HL-60 (cell line): ENCODE measurements around the gene SMG7.

Experiments used
- DNase-seq, 2 experiments: peaks; one replicate each; pipeline ENCODE4 v3.0.0-alpha.2; 2010 to 2020; ENCODE audit warnings: low read depth in 1 of 2, low spot score in 1 of 2
- H3K27ac ChIP-seq: fragments of 250-450 bp; sonication (Bioruptor Pico); replicated peaks from 2 replicates; pipeline ENCODE4 v1.5.1; 2020; ENCODE audit warnings: mild to moderate bottlenecking, moderate library complexity
- H3K27me3 ChIP-seq: fragments of 250-450 bp; sonication (Bioruptor Pico); 2 replicates; pipeline ENCODE4 v1.5.1; 2021; ENCODE audit warnings: mild to moderate bottlenecking, moderate library complexity; ENCODE audit not compliant: insufficient read depth, poor library complexity, severe bottlenecking
- H3K4me3 ChIP-seq: replicated peaks from 2 replicates; pipeline ENCODE4 v1.5.1; 2011; ENCODE audit warnings: mild to moderate bottlenecking, control low read depth, low read length; ENCODE audit not compliant: insufficient read depth
- GABPA ChIP-seq: IDR thresholded peaks from 2 replicates; pipeline ENCODE4 v1.6.1; 2012; ENCODE audit warnings: low read depth
- POLR2AphosphoS5 ChIP-seq: IDR thresholded peaks from 2 replicates; pipeline ENCODE4 v1.6.1; 2012; ENCODE audit warnings: low read depth
- SPI1 ChIP-seq: IDR thresholded peaks from 2 replicates; pipeline ENCODE4 v1.6.1; 2012; ENCODE audit warnings: low read depth, mild to moderate bottlenecking, borderline replicate concordance
- TF ChIP-seq, protein P1 (sequence below): IDR thresholded peaks from 2 replicates; pipeline ENCODE4 v1.6.1; 2012; ENCODE audit warnings: low read depth; ENCODE audit not compliant: insufficient replicate concordance
- TF ChIP-seq, protein P2 (sequence below): IDR thresholded peaks from one replicate; pipeline ENCODE4 v1.5.1; 2011; ENCODE audit warnings: low read length, control low read depth, inconsistent platforms; ENCODE audit not compliant: insufficient read depth

The SMG7 gene

DNA sequence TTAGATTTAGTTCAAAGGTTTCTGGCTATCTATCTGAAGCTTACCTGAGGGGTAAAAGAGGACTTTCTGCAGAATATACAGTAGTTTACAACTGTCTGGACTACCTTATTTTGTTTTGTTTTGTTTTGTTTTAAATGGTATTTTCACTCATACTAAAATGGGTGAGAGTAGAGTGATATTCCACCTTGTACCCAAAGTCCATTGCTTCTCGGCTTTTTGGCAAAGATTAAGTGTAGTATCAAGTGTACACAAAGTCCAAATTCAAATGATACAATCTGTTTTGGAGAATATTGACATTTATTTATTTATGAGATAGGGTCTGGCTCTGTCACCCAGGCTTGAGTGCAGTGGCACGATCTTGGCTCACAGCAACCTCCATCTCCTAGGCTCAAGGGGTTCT lies 11.7 kb upstream of the SMG7 start:
- Histone ChIP-seq H3K4me3 (no peak overlapping the region), H3K27ac (no peak overlapping the region), H3K27me3 (no peaks in the 10 kb centered on the region)
- TF ChIP-seq POLR2AphosphoS5, result no peak
- TF ChIP-seq, protein P1, sequence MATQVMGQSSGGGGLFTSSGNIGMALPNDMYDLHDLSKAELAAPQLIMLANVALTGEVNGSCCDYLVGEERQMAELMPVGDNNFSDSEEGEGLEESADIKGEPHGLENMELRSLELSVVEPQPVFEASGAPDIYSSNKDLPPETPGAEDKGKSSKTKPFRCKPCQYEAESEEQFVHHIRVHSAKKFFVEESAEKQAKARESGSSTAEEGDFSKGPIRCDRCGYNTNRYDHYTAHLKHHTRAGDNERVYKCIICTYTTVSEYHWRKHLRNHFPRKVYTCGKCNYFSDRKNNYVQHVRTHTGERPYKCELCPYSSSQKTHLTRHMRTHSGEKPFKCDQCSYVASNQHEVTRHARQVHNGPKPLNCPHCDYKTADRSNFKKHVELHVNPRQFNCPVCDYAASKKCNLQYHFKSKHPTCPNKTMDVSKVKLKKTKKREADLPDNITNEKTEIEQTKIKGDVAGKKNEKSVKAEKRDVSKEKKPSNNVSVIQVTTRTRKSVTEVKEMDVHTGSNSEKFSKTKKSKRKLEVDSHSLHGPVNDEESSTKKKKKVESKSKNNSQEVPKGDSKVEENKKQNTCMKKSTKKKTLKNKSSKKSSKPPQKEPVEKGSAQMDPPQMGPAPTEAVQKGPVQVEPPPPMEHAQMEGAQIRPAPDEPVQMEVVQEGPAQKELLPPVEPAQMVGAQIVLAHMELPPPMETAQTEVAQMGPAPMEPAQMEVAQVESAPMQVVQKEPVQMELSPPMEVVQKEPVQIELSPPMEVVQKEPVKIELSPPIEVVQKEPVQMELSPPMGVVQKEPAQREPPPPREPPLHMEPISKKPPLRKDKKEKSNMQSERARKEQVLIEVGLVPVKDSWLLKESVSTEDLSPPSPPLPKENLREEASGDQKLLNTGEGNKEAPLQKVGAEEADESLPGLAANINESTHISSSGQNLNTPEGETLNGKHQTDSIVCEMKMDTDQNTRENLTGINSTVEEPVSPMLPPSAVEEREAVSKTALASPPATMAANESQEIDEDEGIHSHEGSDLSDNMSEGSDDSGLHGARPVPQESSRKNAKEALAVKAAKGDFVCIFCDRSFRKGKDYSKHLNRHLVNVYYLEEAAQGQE, result no peak
- TF ChIP-seq GABPA, result no peak
- TF ChIP-seq SPI1, result no peak
- TF ChIP-seq, protein P2, sequence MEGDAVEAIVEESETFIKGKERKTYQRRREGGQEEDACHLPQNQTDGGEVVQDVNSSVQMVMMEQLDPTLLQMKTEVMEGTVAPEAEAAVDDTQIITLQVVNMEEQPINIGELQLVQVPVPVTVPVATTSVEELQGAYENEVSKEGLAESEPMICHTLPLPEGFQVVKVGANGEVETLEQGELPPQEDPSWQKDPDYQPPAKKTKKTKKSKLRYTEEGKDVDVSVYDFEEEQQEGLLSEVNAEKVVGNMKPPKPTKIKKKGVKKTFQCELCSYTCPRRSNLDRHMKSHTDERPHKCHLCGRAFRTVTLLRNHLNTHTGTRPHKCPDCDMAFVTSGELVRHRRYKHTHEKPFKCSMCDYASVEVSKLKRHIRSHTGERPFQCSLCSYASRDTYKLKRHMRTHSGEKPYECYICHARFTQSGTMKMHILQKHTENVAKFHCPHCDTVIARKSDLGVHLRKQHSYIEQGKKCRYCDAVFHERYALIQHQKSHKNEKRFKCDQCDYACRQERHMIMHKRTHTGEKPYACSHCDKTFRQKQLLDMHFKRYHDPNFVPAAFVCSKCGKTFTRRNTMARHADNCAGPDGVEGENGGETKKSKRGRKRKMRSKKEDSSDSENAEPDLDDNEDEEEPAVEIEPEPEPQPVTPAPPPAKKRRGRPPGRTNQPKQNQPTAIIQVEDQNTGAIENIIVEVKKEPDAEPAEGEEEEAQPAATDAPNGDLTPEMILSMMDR, result no peak
- DNase-seq, result no peak

DNA sequence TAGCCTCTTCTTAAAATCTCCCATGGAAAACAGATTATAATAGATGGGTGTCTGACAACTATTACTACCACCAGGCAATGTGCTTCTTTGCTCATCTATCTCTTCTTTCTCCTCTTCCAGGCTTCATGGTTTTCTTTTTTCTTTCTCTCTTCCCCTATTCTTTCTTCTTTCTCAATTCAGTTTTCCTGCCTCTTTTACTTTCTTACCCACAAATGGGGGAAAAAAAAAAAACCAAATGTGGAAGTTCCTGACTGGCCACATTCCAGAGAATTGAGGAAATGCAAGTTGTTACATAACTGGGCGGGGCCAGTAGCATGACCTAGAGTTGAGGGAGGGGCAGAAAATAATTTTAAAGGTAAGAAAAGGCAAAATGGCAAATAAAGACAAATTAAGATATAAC lies 10.9 kb upstream of the SMG7 start:
- Histone ChIP-seq H3K4me3 (no peak overlapping the region), H3K27ac (peak overlapping the region; percentile 39; the same call in 1 of the 2 replicates)
- TF ChIP-seq SPI1 (peak; percentile 97), POLR2AphosphoS5 (peak; percentile 57; the same call in 1 of the 2 replicates), GABPA (no peak)

DNA sequence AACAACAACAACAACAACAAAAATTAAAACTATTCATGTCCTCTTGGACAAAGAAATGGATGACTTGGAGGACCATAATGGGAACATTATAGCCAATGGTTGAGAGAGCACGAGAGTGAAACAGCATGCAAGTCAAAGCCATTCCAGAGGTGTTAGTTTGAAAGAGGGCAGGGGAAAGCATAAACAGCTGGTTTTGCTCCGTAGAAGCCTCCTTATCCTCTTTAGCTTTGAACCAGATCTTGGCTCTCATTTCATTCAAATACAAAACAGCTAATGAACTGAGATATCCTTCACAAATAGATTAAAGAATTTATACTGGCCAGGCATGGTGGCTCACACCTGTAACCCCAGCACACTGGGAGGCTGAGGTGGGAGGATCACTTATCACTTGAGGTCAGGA lies 8.7 kb upstream of the SMG7 start:
- H3K4me3 ChIP-seq, result no peak overlapping the region
- DNase-seq, result no peak
- H3K27ac ChIP-seq, result no peak overlapping the region
- TF ChIP-seq POLR2AphosphoS5, result no peak
- TF ChIP-seq GABPA, result no peak
- TF ChIP-seq SPI1, result no peak
- TF ChIP-seq, protein P2, result no peak
- TF ChIP-seq, protein P1, result no peak
- H3K27me3 ChIP-seq, result no peaks in the 10 kb centered on the region

More for the DNA sequence above, 10.9 kb upstream of the SMG7 start:
- DNase-seq, result peak; percentile 37 to 80
- no peaks in the 10 kb centered on the region for H3K27me3 ChIP-seq

DNA sequence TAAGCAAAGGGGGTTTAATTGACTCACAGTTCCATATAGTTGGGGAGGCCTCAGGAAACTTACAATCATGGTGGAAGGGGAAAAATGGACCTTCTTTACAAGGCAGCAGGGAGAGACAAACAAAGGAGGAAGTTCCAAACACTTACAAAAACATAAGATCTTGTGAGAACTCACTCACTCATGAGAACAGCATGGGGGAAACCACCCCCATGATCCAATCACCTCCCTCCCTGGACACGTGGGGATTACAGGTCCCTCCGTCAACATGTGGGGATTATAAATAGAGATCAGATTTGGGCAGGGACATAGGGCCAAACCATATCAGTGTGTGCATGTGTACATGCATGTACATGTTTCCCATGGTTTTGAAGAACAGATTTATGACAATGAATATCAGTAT lies 5.5 kb upstream of the SMG7 start:
- TF ChIP-seq POLR2AphosphoS5, result no peak
- TF ChIP-seq, protein P2, result no peak
- TF ChIP-seq GABPA, result no peak
- TF ChIP-seq, protein P1, result no peak
- TF ChIP-seq SPI1, result no peak
- Histone ChIP-seq H3K4me3 (no peak overlapping the region), H3K27ac (peak overlapping the region; percentile 5; the same call in 1 of the 2 replicates), H3K27me3 (no peaks in the 10 kb centered on the region)
- DNase-seq, result no peak
